Natural killer cell (primary cell): ENCODE results near the gene TCOF1. TPM values are rescaled to one million over a fixed set of nuclear protein-coding genes. Genes with fewer than 3 reads are reported as not detected.

Source experiments
- ATAC-seq, 3 donors: fragments of 150-1000 bp in 2 of 3; fragments of 200-7000 bp in 1 of 3; cut with Tn5 transposase; 1 replicate in 1 of 3; 2 replicates in 2 of 3; pipeline ENCODE4 v1.10.0; 2021; ENCODE audit warnings: mild to moderate bottlenecking in 2 of 3, moderate library complexity in 2 of 3
- DNase-seq, 2 donors: peaks; one replicate each; pipeline versions ENCODE4 v3.0.0 to v3.0.0-alpha.2; 2013 to 2021; ENCODE audit warnings: mixed read lengths in 1 of 2
- H3K27ac ChIP-seq: one replicate; pipeline ENCODE4 v1.5.1; 2013; ENCODE audit warnings: mild to moderate bottlenecking, low read length
- H3K27me3 ChIP-seq: one replicate; pipeline ENCODE4 v1.6.1; 2013; ENCODE audit warnings: low read length; ENCODE audit not compliant: control insufficient read depth, insufficient read depth
- H3K36me3 ChIP-seq: one replicate; pipeline ENCODE4 v1.6.1; 2013; ENCODE audit warnings: low read length; ENCODE audit not compliant: control insufficient read depth, insufficient read depth
- H3K4me1 ChIP-seq: one replicate; pipeline ENCODE4 v1.6.1; 2013; ENCODE audit warnings: low read length; ENCODE audit not compliant: control insufficient read depth, insufficient read depth
- H3K4me3 ChIP-seq: one replicate; pipeline ENCODE4 v1.5.1; 2013; ENCODE audit warnings: low read length
- H3K9me3 ChIP-seq: one replicate; pipeline ENCODE4 v1.6.1; 2013; ENCODE audit warnings: low read length; ENCODE audit not compliant: control insufficient read depth, insufficient read depth
- H3K27ac Mint-ChIP-seq, 2 donors: one replicate each; pipeline ENCODE4 v1.8.0; 2022; ENCODE audit warnings: mild to moderate bottlenecking in 2 of 2, mixed read lengths in 2 of 2, moderate library complexity in 1 of 2
- H3K27me3 Mint-ChIP-seq, 2 donors: one replicate each; pipeline ENCODE4 v1.8.0; 2022; ENCODE audit warnings: low read depth in 2 of 2, mixed read lengths in 2 of 2
- H3K36me3 Mint-ChIP-seq: one replicate; pipeline ENCODE4 v1.8.0; 2022; ENCODE audit warnings: mixed read lengths
- H3K4me1 Mint-ChIP-seq, 2 donors: one replicate each; pipeline ENCODE4 v1.8.0; 2022; ENCODE audit warnings: mixed read lengths in 2 of 2
- H3K4me3 Mint-ChIP-seq: one replicate; pipeline ENCODE4 v1.8.0; 2022; ENCODE audit warnings: mild to moderate bottlenecking, moderate library complexity, mixed read lengths
- H3K9me3 Mint-ChIP-seq, 2 donors: one replicate each; pipeline ENCODE4 v1.8.0; 2022; ENCODE audit warnings: mixed read lengths in 2 of 2
- CTCF ChIP-seq: fragments of 200-600 bp; IDR thresholded peaks from one replicate; pipeline ENCODE4 v1.8.0; 2022; ENCODE audit warnings: antibody characterized with exemption
- WGBS: methylation state at CpG from one replicate; pipeline ENCODE4 v1.1.7; 2013; ENCODE audit warnings: missing lambda C conversion rate; ENCODE audit not compliant: insufficient coverage; 5-methylcytosine and 5-hydroxymethylcytosine counted together
- intact Hi-C: fragments of 100-400 bp; cut with micrococcal nuclease; formaldehyde crosslinking; loops from one replicate; pipeline ENCODE4 v1.14.2; 2022
- total RNA-seq, 4 donors: library from RNA; stranded (reverse); fragments of 120-200 nt in 1 of 4; gene quantifications; one replicate each; pipeline versions ENCODE4 v1.2.3 to v1.2.4, GENCODE V29; 2013 to 2022

Gene TCOF1
- total RNA-seq, 3 donors from 2014 or later (not counting 1 experiment from before 2014, with no cell fraction given): 51.5 to 62.6 (median 51.7) TPM

GRCh38 chr5:150353032-150353675, 4.3 kb upstream of the TCOF1 start:
- H3K27ac ChIP-seq: no peak overlapping the region
- TF ChIP-seq CTCF: no peak
- H3K36me3 ChIP-seq: no peaks in the 10 kb centered on the region
- 72% methylated on average over 3 of the region's 3 CpGs for WGBS
- no peaks in the 10 kb centered on the region for H3K9me3 ChIP-seq
- H3K4me1 ChIP-seq: peaks cover 20% of the 10 kb centered on the region
- DNase-seq (no peak), ATAC-seq (no peak)
- no peak overlapping the region for H3K27ac Mint-ChIP-seq
- H3K27me3 ChIP-seq: no peaks in the 10 kb centered on the region
- no peaks in the 10 kb centered on the region for H3K9me3 Mint-ChIP-seq
- H3K4me3 Mint-ChIP-seq: no peak overlapping the region
- no peaks in the 10 kb centered on the region for H3K36me3 Mint-ChIP-seq
- intact Hi-C loops: no loop called here
- H3K4me3 ChIP-seq: no peak overlapping the region
- peaks cover 14 to 18% of the 10 kb centered on the region in 2 donors for H3K4me1 Mint-ChIP-seq
- peaks cover 0 to 3% of the 10 kb centered on the region in 2 donors for H3K27me3 Mint-ChIP-seq

GRCh38 chr5:150355791-150356190, 1.7 kb upstream of the TCOF1 start:
- H3K4me3 Mint-ChIP-seq: no peak overlapping the region

GRCh38 chr5:150356575-150357294, 762 bp upstream of the TCOF1 start:
- ATAC-seq (no peak), DNase-seq (no peak)
- Histone ChIP-seq H3K4me1 (peaks cover 22% of the 10 kb centered on the region), H3K4me3 (peak overlapping the region; percentile 64), H3K9me3 (no peaks in the 10 kb centered on the region), H3K27ac (peak overlapping the region; percentile 46), H3K27me3 (no peaks in the 10 kb centered on the region), H3K36me3 (peaks cover 11% of the 10 kb centered on the region)
- intact Hi-C loops: loop anchor here (2.0 to 5.0 kb wide), 2 partner anchors 54 to 81 kb away; no protein-coding TSS in a partner anchor
- H3K36me3 Mint-ChIP-seq: no peaks in the 10 kb centered on the region
- TF ChIP-seq CTCF: no peak
- WGBS: 77% methylated on average over 9 of the region's 10 CpGs
- peak overlapping the region; percentile 85 for H3K4me3 Mint-ChIP-seq
- peaks cover 12 to 27% of the 10 kb centered on the region in 2 donors for H3K4me1 Mint-ChIP-seq
- H3K9me3 Mint-ChIP-seq: no peaks in the 10 kb centered on the region
- H3K27ac Mint-ChIP-seq: peak overlapping the region; percentile 84 to 85
- peaks cover 0 to 3% of the 10 kb centered on the region in 2 donors for H3K27me3 Mint-ChIP-seq

More at GRCh38 chr5:150355791-150356190, 1.7 kb upstream of the TCOF1 start:
- peaks cover 9 to 25% of the 10 kb centered on the region in 2 donors for H3K4me1 Mint-ChIP-seq
- intact Hi-C loops: loop anchor here (2.0 to 5.0 kb wide), 2 partner anchors 55 to 82 kb away; no protein-coding TSS in a partner anchor
- no peaks in the 10 kb centered on the region for H3K9me3 ChIP-seq
- no CpG with 5 or more reads among the region's 2 CpGs for WGBS
- H3K27me3 ChIP-seq: no peaks in the 10 kb centered on the region
- no peak overlapping the region for H3K27ac Mint-ChIP-seq
- H3K4me1 ChIP-seq: peaks cover 26% of the 10 kb centered on the region
- peaks cover 0 to 3% of the 10 kb centered on the region in 2 donors for H3K27me3 Mint-ChIP-seq
- H3K36me3 Mint-ChIP-seq: no peaks in the 10 kb centered on the region
- H3K4me3 ChIP-seq: no peak overlapping the region
- peaks cover 2% of the 10 kb centered on the region for H3K36me3 ChIP-seq
- TF ChIP-seq CTCF: no peak
- DNase-seq (no peak), ATAC-seq (no peak)
- no peak overlapping the region for H3K27ac ChIP-seq
- H3K9me3 Mint-ChIP-seq: no peaks in the 10 kb centered on the region
